Endothelial cell of umbilical vein (primary cell): ENCODE data around the gene PTPRD. TPM values are rescaled to one million over a fixed set of nuclear protein-coding genes. Genes with fewer than 3 reads are reported as not detected.

Experiments
- BruUV-seq: library from RNA; stranded (reverse); fragments of 400-500 nt; replicated peaks from 2 replicates; lab custom pipeline; 2021; lab: Mats Ljungman, UMichigan
- CTCF ChIA-PET: fragments of 300-600, 350-600 bp; sonication (Branson Sonifier 250); formaldehyde crosslinking; loops from one replicate; lab custom pipeline; 2021; ENCODE audit warnings: antibody characterized with exemption, inconsistent platforms; lab: Charles Lee
- POLR2A ChIA-PET: fragments of 300-600, 350-600 bp; sonication (Branson Sonifier 250); formaldehyde crosslinking; loops from one replicate; lab custom pipeline; 2021; ENCODE audit warnings: antibody characterized with exemption, inconsistent platforms; lab: Charles Lee
- DNase-seq: peaks from one replicate; pipeline ENCODE4 v3.0.0-alpha.2; 2011; ENCODE audit warnings: low read depth, low spot score
- FAIRE-seq: peaks from 2 replicates; lab custom pipeline; 2011; peaks lifted over from hg19 to GRCh38; lab: Jason Lieb, UNC
- H2AFZ ChIP-seq: 2 replicates; pipeline ENCODE4 v1.6.0; 2012; ENCODE audit warnings: low read depth, low read length, control low read depth, inconsistent platforms
- H3K27ac ChIP-seq: 2 replicates; pipeline ENCODE4 v1.5.1; 2011; ENCODE audit warnings: low read depth, mild to moderate bottlenecking, control low read depth, low read length, moderate library complexity; ENCODE audit not compliant: insufficient read depth
- H3K27me3 ChIP-seq, 2 experiments: 2 replicates each; pipeline versions ENCODE4 v1.6.0 to v1.6.1; 2011; ENCODE audit warnings: low read length in 2 of 2, mixed read lengths in 1 of 2; ENCODE audit not compliant: control insufficient read depth in 2 of 2, insufficient read depth in 2 of 2
- H3K36me3 ChIP-seq, 2 experiments: 2 replicates in 1 of 2; 3 replicates in 1 of 2; pipeline ENCODE4 v1.5.1; 2011; ENCODE audit warnings: low read length in 2 of 2, mild to moderate bottlenecking in 1 of 2, moderate library complexity in 1 of 2; ENCODE audit not compliant: control insufficient read depth in 2 of 2, insufficient read depth in 2 of 2; ENCODE audit errors: extremely low read depth in 1 of 2
- H3K4me1 ChIP-seq: 3 replicates; pipeline ENCODE4 v1.5.1; 2011; ENCODE audit warnings: mild to moderate bottlenecking, low read length; ENCODE audit not compliant: control insufficient read depth, insufficient read depth; ENCODE audit errors: extremely low read depth
- H3K4me2 ChIP-seq: 2 replicates; pipeline ENCODE4 v1.6.1; 2011; ENCODE audit warnings: low read length, control low read depth, mixed read lengths; ENCODE audit not compliant: insufficient read depth
- H3K4me3 ChIP-seq, 3 experiments: fragments of 200-600 bp in 1 of 3; sonication (generic), shearing (Covaris generic) in 1 of 3; replicated peaks in 1 of 3; 2 replicates each; pipeline ENCODE4 v1.5.1; 2011 to 2016; ENCODE audit warnings: control low read depth in 3 of 3, low read length in 3 of 3, mild to moderate bottlenecking in 2 of 3, inconsistent platforms in 1 of 3, low read depth in 1 of 3, moderate library complexity in 1 of 3; ENCODE audit not compliant: insufficient read depth in 1 of 3
- H3K79me2 ChIP-seq: 2 replicates; pipeline ENCODE4 v1.6.0; 2012; ENCODE audit warnings: low read length, inconsistent platforms; ENCODE audit not compliant: control insufficient read depth, insufficient read depth
- H3K9ac ChIP-seq: replicated peaks from 2 replicates; pipeline ENCODE3; 2011; ENCODE audit warnings: low read length, control low read depth; ENCODE audit not compliant: insufficient read depth; ENCODE audit errors: extremely low read depth
- H3K9me1 ChIP-seq: replicated peaks from 3 replicates; pipeline ENCODE4 v1.6.0; 2011; ENCODE audit warnings: mild to moderate bottlenecking, low read length; ENCODE audit not compliant: control insufficient read depth, insufficient read depth; ENCODE audit errors: extremely low read depth
- H3K9me3 ChIP-seq: replicated peaks from 2 replicates; pipeline ENCODE4 v1.5.1; 2012; ENCODE audit warnings: low read length, inconsistent platforms; ENCODE audit not compliant: control insufficient read depth, insufficient read depth
- H4K20me1 ChIP-seq: replicated peaks from 2 replicates; pipeline ENCODE3; 2011; ENCODE audit warnings: mild to moderate bottlenecking, low read length; ENCODE audit not compliant: control insufficient read depth, insufficient read depth; ENCODE audit errors: extremely low read depth
- EZH2 ChIP-seq: IDR thresholded peaks from 2 replicates; pipeline ENCODE4 v1.6.1; 2012; ENCODE audit warnings: borderline replicate concordance, low read depth, mild to moderate bottlenecking, moderate library complexity, low read length, inconsistent platforms; ENCODE audit not compliant: severe bottlenecking
- FOS ChIP-seq: IDR thresholded peaks from 2 replicates; pipeline ENCODE4 v1.6.1; 2011; ENCODE audit warnings: mild to moderate bottlenecking, low read length, moderate library complexity, borderline replicate concordance; ENCODE audit not compliant: insufficient read depth
- GATA2 ChIP-seq: IDR thresholded peaks from 2 replicates; pipeline ENCODE4 v1.7.0; 2011; ENCODE audit warnings: low read depth, mild to moderate bottlenecking, moderate library complexity, mixed read lengths, low read length; ENCODE audit not compliant: insufficient read length, insufficient read depth
- MYC ChIP-seq: IDR thresholded peaks from one replicate; pipeline ENCODE4 v1.6.1; 2011; ENCODE audit warnings: mild to moderate bottlenecking, low read depth, low read length
- POLR2A ChIP-seq: IDR thresholded peaks from 2 replicates; pipeline ENCODE4 v1.6.1; 2012; ENCODE audit warnings: low read depth, mild to moderate bottlenecking, control low read depth, low read length
- POLR2AphosphoS5 ChIP-seq: IDR thresholded peaks from 2 replicates; pipeline ENCODE4 v1.6.1; 2012; ENCODE audit warnings: low read depth, mild to moderate bottlenecking, control low read depth, low read length, moderate library complexity; ENCODE audit not compliant: insufficient read depth
- dilution Hi-C: fragments of 300-500 bp; cut with MboI; formaldehyde crosslinking; loops from one replicate; pipeline ENCODE4 v1.15.0; 2019; ENCODE audit warnings: low sequenced_read_pairs; ENCODE audit not compliant: extremely low pct_ligation_motif_present
- intact Hi-C: fragments of 100-400 bp; cut with micrococcal nuclease; formaldehyde crosslinking; loops from one replicate; pipeline ENCODE4 v1.10.0; 2022
- polyA plus RNA-seq, 4 experiments: library from polyadenylated mRNA; depleted of rRNA in 3 of 4; stranded (reverse) in 3 of 4; unstranded in 1 of 4; fragments of >200 nt; gene quantifications; 2 replicates each; pipeline versions ENCODE4 v1.2.1 to v1.2.3, GENCODE V29; 2011 to 2012; ENCODE audit warnings: missing spikeins in 1 of 4
- total RNA-seq: library from RNA; stranded (reverse); gene quantifications from 2 replicates; pipeline ENCODE4 v1.2.3, GENCODE V29; 2021
- TF ChIP-seq, protein P1 (sequence below), 2 donors: IDR thresholded peaks; 1 replicate in 1 of 2; 2 replicates in 1 of 2; pipeline ENCODE4 v1.5.1; 2011; ENCODE audit warnings: low read length in 2 of 2, mild to moderate bottlenecking in 2 of 2, moderate library complexity in 2 of 2, control low read depth in 1 of 2, inconsistent platforms in 1 of 2, low read depth in 1 of 2; ENCODE audit not compliant: insufficient read depth in 1 of 2; ENCODE audit errors: extremely low read depth in 1 of 2
- TF ChIP-seq, protein P2 (sequence below): IDR thresholded peaks from 2 replicates; pipeline ENCODE4 v1.6.1; 2011; ENCODE audit not compliant: insufficient read depth, insufficient read length

PTPRD gene
- total and polyA plus RNA-seq, 2 donors (not counting 3 experiments of a cell fraction or from before 2014, with no cell fraction given), result 5.5 to 5.7 TPM

DNA sequence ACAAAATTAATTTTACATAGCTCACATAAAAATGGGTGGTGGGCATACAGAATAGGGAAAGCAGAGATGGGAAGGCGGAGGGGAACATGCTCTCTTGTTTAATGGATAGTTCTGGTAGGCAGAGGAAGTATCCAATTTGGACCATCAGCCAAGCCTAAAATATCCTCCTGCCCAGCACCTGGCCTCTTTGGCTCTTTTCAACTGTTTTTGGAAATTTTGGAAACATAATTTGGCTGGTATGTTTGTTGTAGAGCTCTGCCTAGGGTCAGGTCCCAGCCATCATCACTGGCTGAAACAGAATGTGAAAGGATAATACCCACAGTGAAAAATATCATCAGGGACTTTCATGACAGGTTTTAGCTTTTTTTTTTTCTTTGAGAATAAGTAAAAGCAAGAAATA lies 2345.9 kb downstream of the PTPRD start:
- Histone ChIP-seq H3K27ac (no peak overlapping the region), H3K9ac (no peak overlapping the region), H3K79me2 (no peaks in the 10 kb centered on the region), H3K9me1 (no peaks in the 10 kb centered on the region), H2AFZ (no peak overlapping the region), H3K36me3 (no peaks in the 10 kb centered on the region), H3K4me2 (no peak overlapping the region), H3K4me1 (no peaks in the 10 kb centered on the region), H4K20me1 (no peaks in the 10 kb centered on the region), H3K27me3 (no peaks in the 10 kb centered on the region), H3K9me3 (no peaks in the 10 kb centered on the region), H3K4me3 (no peak overlapping the region)
- intact Hi-C loops (no loop called here), dilution Hi-C loops (no loop called here)
- DNase-seq (no peak), FAIRE-seq (no peak)
- no peak for TF ChIP-seq MYC
- no peak for TF ChIP-seq EZH2
- TF ChIP-seq FOS, result no peak
- TF ChIP-seq, protein P1, sequence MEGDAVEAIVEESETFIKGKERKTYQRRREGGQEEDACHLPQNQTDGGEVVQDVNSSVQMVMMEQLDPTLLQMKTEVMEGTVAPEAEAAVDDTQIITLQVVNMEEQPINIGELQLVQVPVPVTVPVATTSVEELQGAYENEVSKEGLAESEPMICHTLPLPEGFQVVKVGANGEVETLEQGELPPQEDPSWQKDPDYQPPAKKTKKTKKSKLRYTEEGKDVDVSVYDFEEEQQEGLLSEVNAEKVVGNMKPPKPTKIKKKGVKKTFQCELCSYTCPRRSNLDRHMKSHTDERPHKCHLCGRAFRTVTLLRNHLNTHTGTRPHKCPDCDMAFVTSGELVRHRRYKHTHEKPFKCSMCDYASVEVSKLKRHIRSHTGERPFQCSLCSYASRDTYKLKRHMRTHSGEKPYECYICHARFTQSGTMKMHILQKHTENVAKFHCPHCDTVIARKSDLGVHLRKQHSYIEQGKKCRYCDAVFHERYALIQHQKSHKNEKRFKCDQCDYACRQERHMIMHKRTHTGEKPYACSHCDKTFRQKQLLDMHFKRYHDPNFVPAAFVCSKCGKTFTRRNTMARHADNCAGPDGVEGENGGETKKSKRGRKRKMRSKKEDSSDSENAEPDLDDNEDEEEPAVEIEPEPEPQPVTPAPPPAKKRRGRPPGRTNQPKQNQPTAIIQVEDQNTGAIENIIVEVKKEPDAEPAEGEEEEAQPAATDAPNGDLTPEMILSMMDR (IDR thresholded peaks at IDR 0.05; ENCODE audit: extremely low read depth in 1 of 2, insufficient read depth in 1 of 2, low read depth in 1 of 2, low read length in 2 of 2), result no peak
- no peak for TF ChIP-seq POLR2AphosphoS5
- no peak for TF ChIP-seq GATA2
- TF ChIP-seq, protein P2, sequence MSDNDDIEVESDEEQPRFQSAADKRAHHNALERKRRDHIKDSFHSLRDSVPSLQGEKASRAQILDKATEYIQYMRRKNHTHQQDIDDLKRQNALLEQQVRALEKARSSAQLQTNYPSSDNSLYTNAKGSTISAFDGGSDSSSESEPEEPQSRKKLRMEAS, result no peak
- TF ChIP-seq POLR2A, result no peak
- no TSS peak for BruUV-seq
- ChIA-PET CTCF (interaction anchor here (0.9 kb wide), 1 partner anchor 108 kb away, joined by 4 read pairs; no protein-coding TSS in a partner anchor), POLR2A (no interaction called here)
